Mucosa of descending colon (tissue), 3 donors: ENCODE data around the gene KSR1. TPM values are rescaled to one million over a fixed set of nuclear protein-coding genes. Genes with fewer than 3 reads are reported as not detected.
"Not testable (repeated sequence)": the region's sequence is repeated elsewhere in the genome, so short reads cannot be mapped to it uniquely, and the experiment has no call there.

ENCODE experiments used
- ATAC-seq: fragments of 200-7000 bp; cut with Tn5 transposase; one replicate; pipeline ENCODE4 v1.9.1; 2020; ENCODE audit warnings: mild to moderate bottlenecking, moderate library complexity
- DNase-seq, 3 donors: peaks; one replicate each; pipeline ENCODE4 v3.0.0-alpha.2; 2020
- H3K36me3 ChIP-seq: fragments of 200-600 bp; one replicate; pipeline ENCODE4 v1.8.0; 2021; ENCODE audit warnings: low read depth, mild to moderate bottlenecking
- H3K4me1 ChIP-seq: fragments of 200-600 bp; one replicate; pipeline ENCODE4 v1.8.0; 2021; ENCODE audit warnings: low read depth, mild to moderate bottlenecking
- H3K4me3 ChIP-seq: fragments of 200-600 bp; one replicate; pipeline ENCODE4 v1.8.0; 2021; ENCODE audit warnings: mild to moderate bottlenecking
- H3K9me3 ChIP-seq: fragments of 200-600 bp; one replicate; pipeline ENCODE4 v1.8.0; 2021; ENCODE audit warnings: mild to moderate bottlenecking
- intact Hi-C, 2 donors: fragments of 100-400 bp; cut with DNase I in 1 of 2; cut with micrococcal nuclease in 1 of 2; formaldehyde crosslinking; loops; one replicate each; pipeline versions ENCODE4 v1.11.0 to v1.11.1; 2022; cut with DNase I, micrococcal nuclease
- total RNA-seq, 3 donors: library from RNA; stranded (reverse); fragmentation: NEBNext Ultra II Directional in 2 of 3; extraction: Animal tissue kit (Norgen Biotek cat#: 25700) in 2 of 3; gene quantifications; one replicate each; pipeline versions ENCODE4 v1.2.1 to v1.2.4, GENCODE V29; 2021 to 2023
- TF ChIP-seq, protein P1 (sequence below): fragments of 200-600 bp; IDR thresholded peaks from one replicate; pipeline ENCODE4 v1.8.0; 2022; ENCODE audit warnings: antibody characterized with exemption, mild to moderate bottlenecking
- donor health status: DM: no; HTN: no; CAD: no; lungs with moderate emphysema.
- donor health status: DM: no; HTN: no; CAD: no.
- donor health status: DM: no; HTN: yes; CAD: no.

The KSR1 gene
- total RNA-seq, 3 donors from 2014 or later: 20.5 to 50.4 (median 21.3) TPM

DNA sequence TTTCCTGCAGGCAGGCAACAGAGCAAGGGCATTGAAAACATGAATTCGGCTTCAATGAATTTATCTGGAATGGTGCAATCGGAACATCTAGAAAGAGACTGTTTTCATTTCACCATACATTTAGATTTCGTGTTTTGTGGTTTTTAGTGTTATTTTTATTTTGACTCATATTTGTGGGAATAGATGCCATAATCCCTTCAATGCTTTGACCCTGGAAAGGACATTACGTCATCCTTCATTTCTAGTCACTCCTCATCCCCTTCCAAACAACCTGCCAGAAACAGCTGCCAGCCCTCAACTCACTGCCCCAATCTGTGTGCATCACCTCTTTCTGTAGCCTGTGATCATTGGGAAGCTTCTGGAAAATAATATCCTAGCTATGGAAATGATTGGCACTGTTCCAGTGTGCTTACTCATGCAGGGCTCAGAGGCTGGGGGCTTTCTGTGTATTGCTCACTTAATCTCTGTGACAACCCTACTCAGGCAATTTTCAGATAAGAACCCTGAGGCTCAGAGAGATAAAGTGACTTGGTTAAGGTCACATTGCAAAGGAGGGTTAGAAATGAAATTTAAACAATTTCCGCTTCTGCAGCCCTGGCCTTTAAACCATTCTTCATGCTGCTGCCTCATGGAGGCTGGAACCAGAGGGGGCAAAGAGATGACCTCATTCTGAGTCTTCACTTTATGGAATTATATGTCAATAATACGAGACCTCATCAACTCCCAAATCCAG lies 9.5 kb upstream of the KSR1 start:
- ATAC-seq (no peak), DNase-seq (no peak)
- intact Hi-C loops: loop anchor here in 1 of 2 donors (10.0 kb wide), 1 partner anchor 62 kb away; no protein-coding TSS in a partner anchor
- Histone ChIP-seq H3K36me3 (no peaks in the 10 kb centered on the region), H3K4me1 (no peaks in the 10 kb centered on the region), H3K9me3 (no peaks in the 10 kb centered on the region), H3K4me3 (no peak overlapping the region)
- TF ChIP-seq, protein P1, sequence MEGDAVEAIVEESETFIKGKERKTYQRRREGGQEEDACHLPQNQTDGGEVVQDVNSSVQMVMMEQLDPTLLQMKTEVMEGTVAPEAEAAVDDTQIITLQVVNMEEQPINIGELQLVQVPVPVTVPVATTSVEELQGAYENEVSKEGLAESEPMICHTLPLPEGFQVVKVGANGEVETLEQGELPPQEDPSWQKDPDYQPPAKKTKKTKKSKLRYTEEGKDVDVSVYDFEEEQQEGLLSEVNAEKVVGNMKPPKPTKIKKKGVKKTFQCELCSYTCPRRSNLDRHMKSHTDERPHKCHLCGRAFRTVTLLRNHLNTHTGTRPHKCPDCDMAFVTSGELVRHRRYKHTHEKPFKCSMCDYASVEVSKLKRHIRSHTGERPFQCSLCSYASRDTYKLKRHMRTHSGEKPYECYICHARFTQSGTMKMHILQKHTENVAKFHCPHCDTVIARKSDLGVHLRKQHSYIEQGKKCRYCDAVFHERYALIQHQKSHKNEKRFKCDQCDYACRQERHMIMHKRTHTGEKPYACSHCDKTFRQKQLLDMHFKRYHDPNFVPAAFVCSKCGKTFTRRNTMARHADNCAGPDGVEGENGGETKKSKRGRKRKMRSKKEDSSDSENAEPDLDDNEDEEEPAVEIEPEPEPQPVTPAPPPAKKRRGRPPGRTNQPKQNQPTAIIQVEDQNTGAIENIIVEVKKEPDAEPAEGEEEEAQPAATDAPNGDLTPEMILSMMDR: no peak

DNA sequence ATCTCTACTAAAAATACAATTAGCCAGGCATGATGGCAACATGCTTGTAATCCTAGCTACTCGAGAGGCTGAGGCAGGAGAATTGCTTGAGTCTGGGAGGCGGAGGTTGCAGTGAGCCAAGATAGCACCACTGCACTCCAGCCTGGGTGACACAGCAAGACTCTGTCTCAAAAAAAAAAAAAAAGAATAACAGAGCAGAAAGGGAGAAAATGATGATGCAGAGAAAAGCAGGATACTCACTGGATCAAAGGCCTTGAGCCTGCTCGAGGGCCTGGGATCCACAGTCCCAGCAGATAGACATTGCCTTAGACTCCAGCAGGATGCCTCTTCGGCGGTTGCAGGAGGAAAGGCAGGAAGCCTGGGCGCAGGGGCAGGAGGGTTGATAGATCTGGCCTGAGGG lies 7.7 kb upstream of the KSR1 start:
- not testable (repeated sequence) for H3K9me3 ChIP-seq, H3K4me3 ChIP-seq, H3K4me1 ChIP-seq, ATAC-seq, H3K36me3 ChIP-seq, DNase-seq
- intact Hi-C loops: loop anchor here in 1 of 2 donors (10.0 kb wide), 1 partner anchor 64 kb away; no protein-coding TSS in a partner anchor

DNA sequence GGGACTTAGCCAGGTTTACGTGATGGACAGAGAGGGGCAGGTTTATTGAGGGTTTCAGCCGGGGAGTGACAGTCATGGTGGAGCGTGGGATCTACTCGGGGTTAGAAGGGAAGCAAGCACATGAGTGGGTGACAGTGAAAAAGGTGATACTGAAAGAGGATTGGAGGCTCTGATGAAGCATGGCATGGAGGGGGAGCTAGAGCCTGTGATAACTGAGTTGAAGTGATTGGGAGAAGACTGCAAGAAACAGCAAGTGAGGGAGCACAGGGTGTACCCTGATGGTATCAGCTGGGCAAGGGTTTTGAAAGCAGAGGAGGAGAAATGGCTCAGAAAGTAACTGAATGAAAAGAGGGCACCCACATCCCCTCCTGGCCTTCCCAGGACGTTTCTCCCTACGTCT lies 6.7 kb upstream of the KSR1 start:
- ATAC-seq (no peak), DNase-seq (no peak)
- Histone ChIP-seq H3K4me1 (no peaks in the 10 kb centered on the region), H3K4me3 (no peak overlapping the region), H3K36me3 (no peaks in the 10 kb centered on the region), H3K9me3 (no peaks in the 10 kb centered on the region)
- intact Hi-C loops: loop anchor here in 1 of 2 donors (10.0 kb wide), 1 partner anchor 65 kb away; no protein-coding TSS in a partner anchor
- TF ChIP-seq, protein P1: no peak

DNA sequence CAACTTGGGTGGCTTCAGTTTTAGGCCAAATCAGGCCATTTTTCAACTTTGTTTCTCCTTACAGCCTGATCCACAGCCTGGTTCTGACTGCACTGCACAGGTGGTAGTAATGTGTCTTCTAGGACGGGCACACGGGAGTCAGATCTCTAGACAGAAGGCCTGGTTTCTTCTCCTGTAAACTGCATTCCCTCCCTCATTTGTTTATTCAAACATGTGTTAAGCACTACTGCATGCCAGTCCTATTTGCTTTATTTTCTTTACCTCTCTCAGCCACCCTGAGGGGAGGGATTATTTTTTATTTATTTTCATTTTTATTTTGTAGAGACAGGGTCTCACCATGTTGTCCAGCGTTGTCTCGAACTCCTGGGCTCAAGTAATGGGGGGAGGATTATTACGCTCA lies 6.3 kb upstream of the KSR1 start:
- Histone ChIP-seq H3K36me3 (no peaks in the 10 kb centered on the region), H3K4me3 (no peak overlapping the region), H3K9me3 (no peaks in the 10 kb centered on the region), H3K4me1 (no peaks in the 10 kb centered on the region)
- intact Hi-C loops: loop anchor here (10.0 kb wide), 2 partner anchors 65 to 155 kb away; no protein-coding TSS in a partner anchor
- TF ChIP-seq, protein P1: no peak
- DNase-seq (no peak), ATAC-seq (no peak)

DNA sequence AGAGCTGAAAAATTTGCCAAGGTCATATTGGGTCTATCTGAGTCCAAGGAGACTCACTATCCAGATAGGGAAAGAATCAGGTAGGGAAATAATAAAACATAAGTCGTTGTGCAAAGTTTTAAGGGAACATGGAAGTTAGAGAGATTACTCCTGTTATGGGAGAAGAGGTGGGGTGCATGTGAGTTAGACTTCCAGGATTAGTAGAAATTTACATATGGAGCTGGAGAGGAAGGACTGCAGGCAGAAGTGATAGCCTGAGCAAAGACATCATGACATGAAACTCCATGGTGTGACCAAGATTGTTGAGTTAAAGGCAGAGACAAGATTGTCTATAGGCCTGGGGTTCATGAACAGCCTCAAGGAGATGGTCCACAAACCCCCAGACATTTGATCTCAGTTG lies 5.8 kb upstream of the KSR1 start:
- TF ChIP-seq, protein P1: no peak
- intact Hi-C loops: loop anchor here in 1 of 2 donors (10.0 kb wide), 1 partner anchor 154 kb away; no protein-coding TSS in a partner anchor
- H3K36me3 ChIP-seq: no peaks in the 10 kb centered on the region
- no peak overlapping the region for H3K4me3 ChIP-seq
- H3K9me3 ChIP-seq: no peaks in the 10 kb centered on the region
- no peaks in the 10 kb centered on the region for H3K4me1 ChIP-seq
- ATAC-seq: no peak
- DNase-seq: no peak

DNA sequence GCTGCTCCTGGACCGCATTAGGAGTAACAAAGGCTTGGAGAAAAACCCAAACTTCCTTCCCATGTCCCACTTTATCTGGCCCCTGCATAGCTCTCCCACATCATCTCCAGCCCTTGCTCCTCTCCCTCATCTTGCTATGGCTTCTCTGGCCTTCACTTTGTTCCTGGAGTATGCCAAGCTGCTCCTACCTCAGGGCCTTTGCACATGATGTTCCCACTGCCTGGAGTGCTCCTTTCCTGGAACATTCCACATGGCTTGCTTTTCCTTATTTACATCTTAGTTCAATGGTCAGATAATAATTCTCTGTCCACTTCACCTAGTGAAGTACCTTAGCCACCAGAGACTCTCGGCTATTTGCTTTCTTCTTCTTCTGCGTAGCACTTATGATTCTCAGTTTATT lies 4.3 kb upstream of the KSR1 start:
- DNase-seq (no peak), ATAC-seq (no peak)
- Histone ChIP-seq H3K4me1 (peaks cover under 1% of the 10 kb centered on the region), H3K9me3 (no peaks in the 10 kb centered on the region), H3K4me3 (no peak overlapping the region), H3K36me3 (no peaks in the 10 kb centered on the region)
- TF ChIP-seq, protein P1: no peak
- intact Hi-C loops: loop anchor here in 1 of 2 donors (10.0 kb wide), 1 partner anchor 153 kb away; no protein-coding TSS in a partner anchor
